ENCODE results near the gene CCNT1.
"Not testable (repeated sequence)": the region's sequence is repeated elsewhere in the genome, so short reads cannot be mapped to it uniquely, and the experiment has no call there.

CCNT1 gene

DNA sequence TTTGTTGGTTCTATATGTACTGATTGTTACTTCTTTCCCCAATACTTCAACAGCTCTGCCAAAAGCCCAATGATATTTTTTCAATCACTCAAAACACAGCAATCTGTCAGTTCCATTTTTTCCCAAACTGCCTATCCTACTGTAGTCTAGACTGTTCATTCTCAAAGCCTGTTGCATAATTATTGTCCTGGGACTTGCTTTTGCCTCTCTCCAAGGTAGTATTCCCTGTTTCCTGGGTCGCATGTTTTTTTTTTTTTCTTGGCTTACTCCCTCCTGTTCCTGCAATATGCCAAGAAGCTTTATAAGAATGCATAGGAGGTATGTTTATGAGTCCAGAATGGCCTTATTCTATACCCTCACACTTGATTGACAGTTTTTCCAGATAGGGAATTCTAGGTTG, 19.9 kb upstream of the CCNT1 start:
- Histone ChIP-seq H3K4me3 (ENCODE audit: low read depth, low read length, poor library complexity, severe bottlenecking) (no peak overlapping the region), H3K27me3 (ENCODE audit: insufficient read depth, low read length) (no peaks in the 10 kb centered on the region), H2AFZ (ENCODE audit: low read length) (no peak overlapping the region), H3K4me1 (ENCODE audit: insufficient read depth, low read length, severe bottlenecking) (no peaks in the 10 kb centered on the region), H3F3A (ENCODE audit: insufficient read depth, low read length) (no peaks in the 10 kb centered on the region), H3K9ac (ENCODE audit: low read length) (no peak overlapping the region), H3K9me2 (ENCODE audit: low read depth, low read length) (no peaks in the 10 kb centered on the region), H3K36me3 (ENCODE audit: insufficient read depth, low read length) (no peaks in the 10 kb centered on the region), H3K79me2 (ENCODE audit: insufficient read depth, low read length) (no peaks in the 10 kb centered on the region), H4K20me1 (ENCODE audit: insufficient read depth, low read length) (no peaks in the 10 kb centered on the region), H3K4me2 (ENCODE audit: low read length) (no peak overlapping the region), H3K27ac (ENCODE audit: low read depth, low read length, poor library complexity, severe bottlenecking) (no peak overlapping the region), H3K9me3 (ENCODE audit: low read length) (no peaks in the 10 kb centered on the region)
- TF ChIP-seq EZH2 (IDR thresholded peaks at IDR 0.05; ENCODE audit: borderline replicate concordance, low read length) (no peak), CTCF (IDR thresholded peaks at IDR 0.05; ENCODE audit: low read length) (no peak)

DNA sequence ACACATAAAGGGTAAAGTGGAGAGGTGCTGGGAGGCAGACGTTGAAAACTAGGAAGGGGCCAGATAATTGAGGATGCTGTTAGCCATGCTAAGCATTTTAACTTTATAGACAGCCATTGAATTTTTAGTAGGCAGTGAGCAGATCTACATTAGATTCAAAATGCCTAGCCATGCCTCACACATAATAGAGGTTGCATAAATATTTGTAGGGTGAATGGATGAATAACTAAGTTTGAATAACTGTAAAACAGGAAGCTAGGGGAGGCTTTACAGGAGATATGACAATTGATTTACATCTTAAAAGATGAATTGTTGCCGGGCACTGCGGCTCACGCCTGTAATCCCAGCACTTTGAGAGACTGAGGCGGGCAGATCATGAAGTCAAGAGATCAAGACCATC, 12.3 kb upstream of the CCNT1 start:
- H3F3A ChIP-seq (ENCODE audit: insufficient read depth, low read length): no peaks in the 10 kb centered on the region
- no peak overlapping the region for H2AFZ ChIP-seq (ENCODE audit: low read length)
- H3K4me2 ChIP-seq (ENCODE audit: low read length): no peak overlapping the region
- no peaks in the 10 kb centered on the region for H3K79me2 ChIP-seq (ENCODE audit: insufficient read depth, low read length)
- no peaks in the 10 kb centered on the region for H3K9me3 ChIP-seq (ENCODE audit: low read length)
- H3K9ac ChIP-seq (ENCODE audit: low read length): no peak overlapping the region
- no peak overlapping the region for H3K4me3 ChIP-seq (ENCODE audit: low read depth, low read length, poor library complexity, severe bottlenecking)
- H3K4me1 ChIP-seq (ENCODE audit: insufficient read depth, low read length, severe bottlenecking): no peaks in the 10 kb centered on the region
- H3K9me2 ChIP-seq (ENCODE audit: low read depth, low read length): no peaks in the 10 kb centered on the region
- no peaks in the 10 kb centered on the region; the same call in 1 of the 2 replicates for H3K27me3 ChIP-seq (ENCODE audit: insufficient read depth, low read length)
- H3K36me3 ChIP-seq (ENCODE audit: insufficient read depth, low read length): no peaks in the 10 kb centered on the region
- TF ChIP-seq CTCF (IDR thresholded peaks at IDR 0.05; ENCODE audit: low read length) (no peak), EZH2 (IDR thresholded peaks at IDR 0.05; ENCODE audit: borderline replicate concordance, low read length) (no peak)
- H3K27ac ChIP-seq (ENCODE audit: low read depth, low read length, poor library complexity, severe bottlenecking): no peak overlapping the region
- no peaks in the 10 kb centered on the region for H4K20me1 ChIP-seq (ENCODE audit: insufficient read depth, low read length)

DNA sequence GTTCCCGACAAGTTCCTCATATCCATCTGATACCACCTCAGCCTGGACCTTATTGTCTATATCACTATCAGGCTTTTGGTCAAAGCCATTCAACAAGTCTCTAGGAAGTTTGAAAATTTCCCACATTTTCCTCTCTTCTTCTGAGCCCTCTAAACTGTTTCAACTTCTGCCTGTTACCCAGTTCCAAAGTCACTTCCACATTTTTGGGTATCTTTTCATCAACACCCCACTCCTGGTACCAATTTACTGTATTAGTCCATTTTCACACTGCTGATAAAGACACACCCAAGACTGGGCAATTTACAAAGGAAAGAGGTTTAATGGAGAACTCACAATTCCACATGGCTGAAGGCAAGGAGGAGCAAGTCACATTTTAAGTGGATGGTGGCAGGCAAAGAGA, 4.2 kb upstream of the CCNT1 start:
- not testable (repeated sequence) for H3K4me1 ChIP-seq (ENCODE audit: insufficient read depth, low read length, severe bottlenecking); H3K4me2 ChIP-seq (ENCODE audit: low read length); H3F3A ChIP-seq (ENCODE audit: insufficient read depth, low read length); H4K20me1 ChIP-seq (ENCODE audit: insufficient read depth, low read length); H3K9me2 ChIP-seq (ENCODE audit: low read depth, low read length); H3K36me3 ChIP-seq (ENCODE audit: insufficient read depth, low read length); H3K9ac ChIP-seq (ENCODE audit: low read length); H3K79me2 ChIP-seq (ENCODE audit: insufficient read depth, low read length); H3K4me3 ChIP-seq (ENCODE audit: low read depth, low read length, poor library complexity, severe bottlenecking); H2AFZ ChIP-seq (ENCODE audit: low read length); H3K9me3 ChIP-seq (ENCODE audit: low read length); H3K27me3 ChIP-seq (ENCODE audit: insufficient read depth, low read length); H3K27ac ChIP-seq (ENCODE audit: low read depth, low read length, poor library complexity, severe bottlenecking)

- H3K4me3 ChIP-seq (ENCODE audit: low read depth, low read length, poor library complexity, severe bottlenecking); H3K36me3 ChIP-seq (ENCODE audit: insufficient read depth, low read length); H2AFZ ChIP-seq (ENCODE audit: low read length); H3K9me3 ChIP-seq (ENCODE audit: low read length); H3K27me3 ChIP-seq (ENCODE audit: insufficient read depth, low read length); H3K4me2 ChIP-seq (ENCODE audit: low read length); H4K20me1 ChIP-seq (ENCODE audit: insufficient read depth, low read length); H3K27ac ChIP-seq (ENCODE audit: low read depth, low read length, poor library complexity, severe bottlenecking); H3K9ac ChIP-seq (ENCODE audit: low read length); H3F3A ChIP-seq (ENCODE audit: insufficient read depth, low read length); H3K9me2 ChIP-seq (ENCODE audit: low read depth, low read length): not testable (repeated sequence)
- H3K79me2 ChIP-seq (ENCODE audit: insufficient read depth, low read length): peaks cover 13% of the 10 kb centered on the region
- peaks cover 12% of the 10 kb centered on the region for H3K4me1 ChIP-seq (ENCODE audit: insufficient read depth, low read length, severe bottlenecking)
These were observed 3.7 kb upstream of the CCNT1 start for GRCh38 chr12:48720171-48720570.

GRCh38 chr12:48719002-48719401, 2.5 kb upstream of the CCNT1 start:
- H3K36me3 ChIP-seq (ENCODE audit: insufficient read depth, low read length): peaks cover 13% of the 10 kb centered on the region
- H4K20me1 ChIP-seq (ENCODE audit: insufficient read depth, low read length); H2AFZ ChIP-seq (ENCODE audit: low read length): not testable (repeated sequence)

More at GRCh38 chr12:48719002-48719401, 2.5 kb upstream of the CCNT1 start:
- Histone ChIP-seq H3K79me2 (ENCODE audit: insufficient read depth, low read length) (peaks cover 25% of the 10 kb centered on the region), H3K4me1 (ENCODE audit: insufficient read depth, low read length, severe bottlenecking) (peaks cover 24% of the 10 kb centered on the region)
- H3K27ac ChIP-seq (ENCODE audit: low read depth, low read length, poor library complexity, severe bottlenecking); H3K4me3 ChIP-seq (ENCODE audit: low read depth, low read length, poor library complexity, severe bottlenecking); H3F3A ChIP-seq (ENCODE audit: insufficient read depth, low read length); H3K9me2 ChIP-seq (ENCODE audit: low read depth, low read length); H3K9me3 ChIP-seq (ENCODE audit: low read length); H3K9ac ChIP-seq (ENCODE audit: low read length); H3K4me2 ChIP-seq (ENCODE audit: low read length); H3K27me3 ChIP-seq (ENCODE audit: insufficient read depth, low read length): not testable (repeated sequence)

Measured in OCI-LY1 (cell line).